Naive thymus-derived CD8-positive, alpha-beta T cell (primary cell): ENCODE data around the gene COPS4. TPM values are rescaled to one million over a fixed set of nuclear protein-coding genes. Genes with fewer than 3 reads are reported as not detected.
"Not testable (repeated sequence)": the region's sequence is repeated elsewhere in the genome, so short reads cannot be mapped to it uniquely, and the experiment has no call there.

Source experiments
- ATAC-seq, 2 donors: fragments of 150-1000 bp; cut with Tn5 transposase in 1 of 2; sonication (Bioruptor Pico), chemical (Tn5 transposase) in 1 of 2; 1 replicate in 1 of 2; 2 replicates in 1 of 2; pipeline ENCODE4 v1.10.0; 2021; ENCODE audit warnings: mild to moderate bottlenecking in 2 of 2, moderate library complexity in 2 of 2
- POLR2A ChIA-PET: fragments of 350-600 bp; sonication (Branson Sonifier 250); formaldehyde crosslinking; loops from one replicate; lab custom pipeline; 2021; ENCODE audit warnings: antibody characterized with exemption; lab: Charles Lee
- DNase-seq, 10 donors: peaks; one replicate each; pipeline versions ENCODE4 v3.0.0 to v3.0.0-alpha.2; 2020 to 2022
- H3K27ac Mint-ChIP-seq, 10 donors: one replicate each; pipeline ENCODE4 v1.8.0; 2020 to 2022; ENCODE audit warnings: mild to moderate bottlenecking in 10 of 10, mixed read lengths in 10 of 10, moderate library complexity in 4 of 10, inconsistent platforms in 1 of 10
- H3K27me3 Mint-ChIP-seq, 5 donors: one replicate each; pipeline ENCODE4 v1.8.0; 2021 to 2022; ENCODE audit warnings: mixed read lengths in 5 of 5
- H3K36me3 Mint-ChIP-seq, 3 donors: one replicate each; pipeline ENCODE4 v1.8.0; 2020 to 2022; ENCODE audit warnings: mixed read lengths in 3 of 3, mild to moderate bottlenecking in 2 of 3, inconsistent platforms in 1 of 3
- H3K4me1 Mint-ChIP-seq, 4 donors: one replicate each; pipeline ENCODE4 v1.8.0; 2021 to 2022; ENCODE audit warnings: mixed read lengths in 4 of 4
- H3K4me3 Mint-ChIP-seq, 10 donors: one replicate each; pipeline ENCODE4 v1.8.0; 2020 to 2022; ENCODE audit warnings: mild to moderate bottlenecking in 10 of 10, mixed read lengths in 10 of 10, moderate library complexity in 6 of 10, inconsistent platforms in 1 of 10
- H3K9me3 Mint-ChIP-seq, 9 donors: one replicate each; pipeline ENCODE4 v1.8.0; 2020 to 2022; ENCODE audit warnings: mixed read lengths in 9 of 9, mild to moderate bottlenecking in 3 of 9, inconsistent platforms in 1 of 9, moderate library complexity in 1 of 9
- polyA plus RNA-seq, 3 donors: library from polyadenylated mRNA; unstranded; fragments of 300-500 nt; fragmentation: Illumina TruSeq; gene quantifications; one replicate each; pipeline ENCODE4 v1.2.3, GENCODE V29; 2021
- total RNA-seq, 8 experiments: library from RNA in 2 of 8; stranded (reverse) in 2 of 8; gene quantifications; one replicate each; pipeline ENCODE4 v1.2.3 and lab custom pipeline; 2021 to 2026

The COPS4 gene
- total and polyA plus RNA-seq, 5 experiments from 2014 or later, result 26.1 to 62.5 (median 58.4) TPM

GRCh38 chr4:83093060-83093640, 58.2 kb downstream of the COPS4 start:
- Mint-ChIP-seq H3K4me3 (peak overlapping the region in 1 of 10 donors; percentile 51), H3K27me3 (no peaks in the 10 kb centered on the region), H3K36me3 (peaks cover 15 to 98% (median 51%) of the 10 kb centered on the region in 3 donors), H3K9me3 (no peaks in the 10 kb centered on the region), H3K27ac (peak overlapping the region; percentile 31 to 92 (median 72)), H3K4me1 (peaks cover 26 to 68% (median 56%) of the 10 kb centered on the region in 4 donors)
- no peak for ATAC-seq
- DNase-seq, result no peak
- POLR2A ChIA-PET, result interaction anchor here (0.6 to 1.4 kb wide), 8 partner anchors 9 to 713 kb away, joined by 3 to 6 read pairs (median 3); no protein-coding TSS in a partner anchor

DNA sequence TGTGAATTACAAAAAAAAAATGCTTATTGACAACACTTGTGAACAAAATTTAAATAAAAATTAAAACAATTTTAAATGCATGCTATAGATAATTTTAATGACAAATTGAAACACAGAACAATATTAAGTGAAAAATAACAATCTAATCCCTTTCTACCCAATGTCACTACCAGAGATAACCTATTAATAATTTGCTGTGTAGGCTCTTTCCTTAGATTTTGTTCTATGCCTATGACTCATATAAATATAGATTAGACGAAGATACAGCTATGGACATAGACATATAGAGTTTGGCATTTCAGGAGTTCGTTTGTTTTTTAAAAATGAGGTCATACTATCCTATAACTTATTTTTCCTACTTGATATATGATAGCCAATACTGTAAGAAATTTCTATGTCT, 61.4 kb downstream of the COPS4 start:
- H3K36me3 Mint-ChIP-seq, result peaks cover 16 to 96% (median 57%) of the 10 kb centered on the region in 3 donors
- peaks cover 28 to 73% (median 62%) of the 10 kb centered on the region in 4 donors for H3K4me1 Mint-ChIP-seq
- peak overlapping the region in 9 of 10 donors; percentile 43 to 87 (median 72) for H3K27ac Mint-ChIP-seq
- POLR2A ChIA-PET, result interaction anchor here (0.5 to 6.7 kb wide), 6 partner anchors 8 to 116 kb away, joined by 3 to 38 read pairs (median 4); no protein-coding TSS in a partner anchor
- DNase-seq, result no peak
- no peaks in the 10 kb centered on the region for H3K27me3 Mint-ChIP-seq
- ATAC-seq, result no peak
- peak overlapping the region in 1 of 10 donors; percentile 22 for H3K4me3 Mint-ChIP-seq
- H3K9me3 Mint-ChIP-seq, result peaks cover 0 to 2% (median 0%) of the 10 kb centered on the region in 9 donors

DNA sequence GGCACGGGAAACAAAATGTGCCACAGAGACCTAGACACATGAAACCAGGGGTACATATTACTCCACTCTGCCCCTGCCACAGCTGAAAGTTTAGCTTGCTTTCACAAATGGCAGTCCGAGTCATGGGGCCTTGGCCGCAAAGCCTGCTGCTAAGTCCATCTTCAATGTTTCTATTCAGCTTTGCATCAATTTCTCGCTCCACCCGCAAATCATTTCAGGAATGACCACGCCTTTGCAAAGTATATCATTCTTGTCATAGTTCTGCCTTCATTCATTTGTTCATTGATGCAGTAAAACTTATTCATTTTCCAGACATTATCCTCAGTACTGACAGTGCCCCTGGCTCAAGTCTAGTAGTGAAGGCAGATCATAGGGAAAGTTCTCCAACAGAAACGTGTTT, 70.0 kb downstream of the COPS4 start:
- Mint-ChIP-seq H3K36me3 (peaks cover 27 to 78% (median 55%) of the 10 kb centered on the region in 3 donors), H3K4me1 (peaks cover 29 to 81% (median 62%) of the 10 kb centered on the region in 4 donors), H3K27ac (peak overlapping the region; percentile 3 to 98 (median 74)), H3K4me3 (peak overlapping the region in 9 of 10 donors; percentile 8 to 62 (median 54)), H3K27me3 (no peaks in the 10 kb centered on the region), H3K9me3 (peaks cover 0 to 2% (median 0%) of the 10 kb centered on the region in 9 donors)
- no peak for ATAC-seq
- no peak for DNase-seq
- POLR2A ChIA-PET, result interaction anchor here (0.6 kb wide), 1 partner anchor 9 kb away, joined by 3 read pairs; no protein-coding TSS in a partner anchor

DNA sequence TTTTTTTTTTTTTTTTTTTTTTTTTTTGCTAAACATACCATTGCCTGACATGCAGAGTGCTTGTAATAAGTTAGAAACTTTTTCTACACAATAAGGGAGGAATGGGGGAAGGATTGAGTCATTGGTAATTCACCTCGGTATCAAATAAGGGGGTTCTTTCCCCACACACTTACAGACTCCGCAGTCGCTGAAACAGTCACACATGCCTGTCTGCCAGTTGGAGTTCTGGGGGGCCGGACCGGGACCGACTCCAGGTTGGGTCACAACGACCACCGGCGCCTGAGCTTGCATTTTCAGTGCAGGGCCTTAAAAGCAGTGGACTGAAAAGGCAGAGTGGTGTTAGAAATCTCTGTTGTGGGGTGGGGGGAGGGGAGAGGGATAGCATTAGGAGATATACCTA, 72.6 kb downstream of the COPS4 start:
- peak overlapping the region; percentile 74 to 99 (median 83) for H3K27ac Mint-ChIP-seq
- POLR2A ChIA-PET, result interaction anchor here (0.6 to 9.6 kb wide), 12 partner anchors 9 to 1383 kb away, joined by 3 to 109 read pairs (median 4); no protein-coding TSS in a partner anchor
- no peak for ATAC-seq
- peaks cover 24 to 71% (median 51%) of the 10 kb centered on the region in 4 donors for H3K4me1 Mint-ChIP-seq
- H3K36me3 Mint-ChIP-seq, result peaks cover 16 to 62% (median 42%) of the 10 kb centered on the region in 3 donors
- H3K9me3 Mint-ChIP-seq, result no peaks in the 10 kb centered on the region
- H3K4me3 Mint-ChIP-seq, result peak overlapping the region; percentile 48 to 99 (median 74)
- no peaks in the 10 kb centered on the region for H3K27me3 Mint-ChIP-seq
- DNase-seq, result peak in 4 of 10 donors; percentile 22 to 34 (median 26)

DNA sequence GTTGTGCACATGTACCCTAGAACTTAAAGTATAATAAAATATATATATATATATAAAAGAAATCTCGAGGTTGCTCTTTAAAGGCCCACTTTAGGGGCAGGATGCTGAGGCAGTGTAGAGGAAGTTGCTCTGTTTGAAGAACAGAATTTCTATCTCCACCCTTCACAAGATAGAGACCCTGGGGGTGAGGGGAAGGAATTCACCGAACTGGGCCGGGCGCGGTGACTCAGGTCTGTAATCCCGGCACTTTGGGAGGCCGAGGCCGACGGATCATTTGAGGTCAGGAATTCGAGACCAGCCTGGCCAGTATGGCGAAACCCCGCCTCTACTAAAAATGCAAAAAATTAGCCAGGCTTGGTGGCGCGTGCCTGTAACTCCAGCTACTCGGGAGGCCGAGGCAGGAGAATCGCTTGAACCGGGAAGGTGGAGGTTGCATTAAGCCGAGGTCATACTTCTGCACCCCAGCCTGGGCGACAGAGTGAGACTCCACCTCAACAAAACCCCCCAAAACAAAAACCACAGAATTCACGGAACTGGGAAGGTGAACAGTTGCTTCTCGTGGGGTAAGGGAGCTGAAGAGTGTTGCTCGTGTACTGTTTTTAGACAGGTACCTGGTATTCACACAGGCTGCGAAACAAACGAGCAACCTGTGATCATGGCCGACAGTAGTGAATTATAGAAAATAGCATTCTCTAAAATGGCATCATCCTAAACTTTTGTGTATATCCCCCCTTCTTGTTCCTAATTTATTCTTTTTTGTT, 73.3 kb downstream of the COPS4 start:
- POLR2A ChIA-PET, result interaction anchor here (0.6 to 9.6 kb wide), 14 partner anchors 10 to 152 kb away, joined by 3 to 109 read pairs (median 6); partner anchors contain the start of gene COPS4
- H3K9me3 Mint-ChIP-seq, result no peaks in the 10 kb centered on the region
- DNase-seq (peak in 8 of 10 donors; percentile 22 to 69 (median 54)), ATAC-seq (peak; percentile 37 to 50)
- H3K36me3 Mint-ChIP-seq, result peaks cover 18 to 56% (median 39%) of the 10 kb centered on the region in 3 donors
- H3K4me1 Mint-ChIP-seq, result peaks cover 23 to 68% (median 50%) of the 10 kb centered on the region in 4 donors
- peak overlapping the region; percentile 98 to 99 (median 99) for H3K27ac Mint-ChIP-seq
- H3K4me3 Mint-ChIP-seq, result peak overlapping the region; percentile 93 to 99 (median 97)
- no peaks in the 10 kb centered on the region for H3K27me3 Mint-ChIP-seq

- peaks cover 20 to 57% (median 44%) of the 10 kb centered on the region in 4 donors for H3K4me1 Mint-ChIP-seq
- H3K9me3 Mint-ChIP-seq, result no peaks in the 10 kb centered on the region
- DNase-seq (peak; percentile 19 to 69 (median 41)), ATAC-seq (peak; percentile 6 to 33)
- H3K36me3 Mint-ChIP-seq, result peaks cover 21 to 43% (median 35%) of the 10 kb centered on the region in 3 donors
- POLR2A ChIA-PET, result interaction anchor here (0.7 to 9.6 kb wide), 17 partner anchors 9 to 151 kb away, joined by 3 to 109 read pairs (median 6); no protein-coding TSS in a partner anchor
- peak overlapping the region; percentile 98 to 99 (median 99) for H3K27ac Mint-ChIP-seq
- no peaks in the 10 kb centered on the region for H3K27me3 Mint-ChIP-seq
- peak overlapping the region; percentile 95 to 100 (median 97) for H3K4me3 Mint-ChIP-seq
These were observed 74.7 kb downstream of the COPS4 start for GRCh38 chr4:83109480-83110222.

DNA sequence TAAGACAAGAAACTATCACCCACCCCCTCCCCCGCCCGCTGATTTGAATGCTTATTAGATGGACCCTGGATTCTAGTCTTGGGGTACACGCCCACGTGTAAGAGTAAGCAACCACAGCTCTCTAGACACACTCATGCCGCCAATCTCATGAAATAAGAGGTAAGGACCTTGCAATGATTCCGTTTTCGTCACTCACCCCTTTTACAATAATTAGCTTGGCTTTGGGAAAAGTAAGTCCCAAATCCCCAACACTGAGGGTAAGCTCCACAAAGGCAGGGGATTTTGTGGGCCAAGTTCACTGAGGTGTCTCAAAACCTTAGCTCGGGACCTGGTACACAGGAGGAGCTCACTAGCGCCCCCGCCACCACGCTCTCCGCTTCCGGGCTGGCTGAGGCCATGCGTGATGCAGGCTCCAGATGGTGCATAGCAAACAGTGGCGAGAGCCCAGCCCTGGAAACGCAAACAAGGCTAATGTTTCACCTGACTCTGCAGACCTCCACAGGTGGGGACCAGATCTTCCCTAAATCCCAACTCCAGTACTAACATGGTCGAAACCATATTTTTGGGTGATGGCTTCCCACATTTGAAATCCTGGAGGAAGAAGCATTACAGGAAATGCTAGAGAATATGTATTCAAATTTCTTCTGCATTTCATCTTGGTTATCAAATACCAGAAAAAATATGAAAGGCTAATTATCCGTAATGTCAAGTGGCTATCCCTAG, 75.4 kb downstream of the COPS4 start:
- Mint-ChIP-seq H3K27me3 (no peaks in the 10 kb centered on the region), H3K27ac (peak overlapping the region; percentile 90 to 99 (median 98)), H3K9me3 (no peaks in the 10 kb centered on the region), H3K4me1 (peaks cover 18 to 57% (median 44%) of the 10 kb centered on the region in 4 donors), H3K4me3 (peak overlapping the region; percentile 90 to 100 (median 97)), H3K36me3 (peaks cover 13 to 35% (median 27%) of the 10 kb centered on the region in 3 donors)
- peak; percentile 77 to 93 (median 88) for DNase-seq
- ATAC-seq, result peak; percentile 76
- POLR2A ChIA-PET, result interaction anchor here (0.7 to 9.6 kb wide), 16 partner anchors 12 to 173 kb away, joined by 3 to 109 read pairs (median 6); no protein-coding TSS in a partner anchor

- Mint-ChIP-seq H3K36me3 (peaks cover 10 to 29% (median 26%) of the 10 kb centered on the region in 3 donors), H3K9me3 (no peaks in the 10 kb centered on the region), H3K4me1 (peaks cover 19 to 62% (median 44%) of the 10 kb centered on the region in 4 donors), H3K27ac (peak overlapping the region; percentile 97 to 99 (median 98)), H3K4me3 (peak overlapping the region; percentile 90 to 100 (median 97)), H3K27me3 (no peaks in the 10 kb centered on the region)
- POLR2A ChIA-PET, result interaction anchor here (0.7 to 9.6 kb wide), 17 partner anchors 11 to 172 kb away, joined by 3 to 109 read pairs (median 6); no protein-coding TSS in a partner anchor
- ATAC-seq (no peak), DNase-seq (peak in 1 of 10 donors; percentile 18)
These were observed 76.2 kb downstream of the COPS4 start for GRCh38 chr4:83110970-83111750.

DNA sequence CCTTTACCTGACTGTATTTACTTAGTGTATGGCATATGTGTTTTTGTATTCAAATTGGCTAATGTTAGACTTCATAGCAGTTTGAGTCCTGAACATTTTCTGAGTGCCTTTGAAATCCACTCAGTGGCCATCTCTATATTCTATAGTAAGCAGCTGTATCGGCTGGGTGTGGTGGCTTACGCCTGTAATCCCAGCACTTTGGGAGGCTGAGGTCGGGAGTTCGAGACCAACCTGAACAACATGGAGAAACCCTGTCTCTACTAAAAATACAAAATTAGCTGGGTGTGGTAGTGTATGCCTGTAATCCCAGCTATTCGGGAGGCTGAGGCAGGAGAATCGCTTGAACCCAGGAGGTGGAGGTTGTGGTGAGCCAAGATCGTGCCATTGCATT, 76.8 kb downstream of the COPS4 start:
- ATAC-seq, DNase-seq, H3K9me3 Mint-ChIP-seq, H3K27me3 Mint-ChIP-seq: not testable (repeated sequence)
- POLR2A ChIA-PET, result interaction anchor here (0.7 to 9.6 kb wide), 11 partner anchors 10 to 172 kb away, joined by 3 to 109 read pairs (median 7); partner anchors contain the start of gene COQ2
- Mint-ChIP-seq H3K4me1 (peaks cover 19 to 58% (median 42%) of the 10 kb centered on the region in 4 donors), H3K4me3 (peak overlapping the region; percentile 80 to 100 (median 96)), H3K36me3 (peaks cover 10 to 24% (median 23%) of the 10 kb centered on the region in 3 donors), H3K27ac (peak overlapping the region; percentile 93 to 99 (median 98))

GRCh38 chr4:83112231-83112630, 77.2 kb downstream of the COPS4 start:
- peaks cover 10 to 24% (median 20%) of the 10 kb centered on the region in 3 donors for H3K36me3 Mint-ChIP-seq
- no peaks in the 10 kb centered on the region for H3K27me3 Mint-ChIP-seq
- POLR2A ChIA-PET, result interaction anchor here (0.7 to 9.6 kb wide), 18 partner anchors 9 to 172 kb away, joined by 3 to 109 read pairs (median 6); partner anchors contain the start of gene COQ2
- H3K9me3 Mint-ChIP-seq, result no peaks in the 10 kb centered on the region
- peak in 5 of 10 donors; percentile 16 to 54 (median 49) for DNase-seq
- peak overlapping the region; percentile 95 to 99 (median 98) for H3K27ac Mint-ChIP-seq
- peak in 1 of 2 donors; percentile 0 for ATAC-seq
- peak overlapping the region; percentile 90 to 100 (median 99) for H3K4me3 Mint-ChIP-seq
- peaks cover 19 to 53% (median 40%) of the 10 kb centered on the region in 4 donors for H3K4me1 Mint-ChIP-seq
